ENCODE measurements around the gene BCL2L15. TPM values are rescaled to one million over a fixed set of nuclear protein-coding genes. Genes with fewer than 3 reads are reported as not detected.

BCL2L15 gene
- total and polyA plus RNA-seq, 2 of the 13 experiments (the other 11 are each of a cell fraction or from before 2014, with no cell fraction given): 0.03 to 0.27 TPM

DNA sequence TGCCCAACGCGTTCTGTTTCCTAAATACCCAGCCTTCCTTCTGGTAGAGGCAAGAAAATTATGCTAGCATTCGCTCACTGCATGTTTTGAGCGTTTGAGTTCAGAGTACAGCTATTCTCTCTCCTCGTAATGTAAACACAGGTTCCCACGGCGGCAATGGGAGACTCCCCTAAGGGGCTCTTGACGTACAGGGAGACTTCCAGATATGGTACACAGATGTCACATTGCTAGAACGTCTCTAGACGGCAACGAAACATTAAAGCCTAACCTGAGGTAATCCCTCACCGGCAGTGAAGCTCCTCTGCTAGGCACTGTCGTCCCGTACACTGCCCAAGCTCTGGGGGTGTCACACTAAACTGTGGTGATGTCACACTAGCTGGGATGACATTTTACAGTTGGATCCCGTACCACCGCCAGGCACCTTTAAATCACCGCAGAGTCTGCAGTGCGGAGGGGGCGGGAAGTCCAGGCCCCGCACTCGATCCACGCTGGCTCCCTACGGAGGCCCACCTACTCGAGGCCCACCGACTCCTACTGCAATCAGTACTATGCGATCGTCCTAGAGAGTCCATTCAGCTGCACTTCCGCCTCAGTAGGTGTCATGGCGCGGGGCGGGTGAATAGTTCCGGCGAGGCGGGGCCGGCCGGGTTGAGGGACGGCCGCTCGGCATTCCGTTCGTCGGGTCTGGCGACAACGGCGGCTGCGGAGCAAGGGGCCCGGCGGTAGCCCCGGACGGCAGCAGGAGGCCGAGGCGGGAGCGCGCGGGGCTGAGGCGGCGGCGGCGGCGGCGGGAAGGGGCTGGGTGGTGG, 41.8 kb upstream of the BCL2L15 start, which contains the start of gene HIPK1 (continued):
- TF ChIP-seq, protein P1, sequence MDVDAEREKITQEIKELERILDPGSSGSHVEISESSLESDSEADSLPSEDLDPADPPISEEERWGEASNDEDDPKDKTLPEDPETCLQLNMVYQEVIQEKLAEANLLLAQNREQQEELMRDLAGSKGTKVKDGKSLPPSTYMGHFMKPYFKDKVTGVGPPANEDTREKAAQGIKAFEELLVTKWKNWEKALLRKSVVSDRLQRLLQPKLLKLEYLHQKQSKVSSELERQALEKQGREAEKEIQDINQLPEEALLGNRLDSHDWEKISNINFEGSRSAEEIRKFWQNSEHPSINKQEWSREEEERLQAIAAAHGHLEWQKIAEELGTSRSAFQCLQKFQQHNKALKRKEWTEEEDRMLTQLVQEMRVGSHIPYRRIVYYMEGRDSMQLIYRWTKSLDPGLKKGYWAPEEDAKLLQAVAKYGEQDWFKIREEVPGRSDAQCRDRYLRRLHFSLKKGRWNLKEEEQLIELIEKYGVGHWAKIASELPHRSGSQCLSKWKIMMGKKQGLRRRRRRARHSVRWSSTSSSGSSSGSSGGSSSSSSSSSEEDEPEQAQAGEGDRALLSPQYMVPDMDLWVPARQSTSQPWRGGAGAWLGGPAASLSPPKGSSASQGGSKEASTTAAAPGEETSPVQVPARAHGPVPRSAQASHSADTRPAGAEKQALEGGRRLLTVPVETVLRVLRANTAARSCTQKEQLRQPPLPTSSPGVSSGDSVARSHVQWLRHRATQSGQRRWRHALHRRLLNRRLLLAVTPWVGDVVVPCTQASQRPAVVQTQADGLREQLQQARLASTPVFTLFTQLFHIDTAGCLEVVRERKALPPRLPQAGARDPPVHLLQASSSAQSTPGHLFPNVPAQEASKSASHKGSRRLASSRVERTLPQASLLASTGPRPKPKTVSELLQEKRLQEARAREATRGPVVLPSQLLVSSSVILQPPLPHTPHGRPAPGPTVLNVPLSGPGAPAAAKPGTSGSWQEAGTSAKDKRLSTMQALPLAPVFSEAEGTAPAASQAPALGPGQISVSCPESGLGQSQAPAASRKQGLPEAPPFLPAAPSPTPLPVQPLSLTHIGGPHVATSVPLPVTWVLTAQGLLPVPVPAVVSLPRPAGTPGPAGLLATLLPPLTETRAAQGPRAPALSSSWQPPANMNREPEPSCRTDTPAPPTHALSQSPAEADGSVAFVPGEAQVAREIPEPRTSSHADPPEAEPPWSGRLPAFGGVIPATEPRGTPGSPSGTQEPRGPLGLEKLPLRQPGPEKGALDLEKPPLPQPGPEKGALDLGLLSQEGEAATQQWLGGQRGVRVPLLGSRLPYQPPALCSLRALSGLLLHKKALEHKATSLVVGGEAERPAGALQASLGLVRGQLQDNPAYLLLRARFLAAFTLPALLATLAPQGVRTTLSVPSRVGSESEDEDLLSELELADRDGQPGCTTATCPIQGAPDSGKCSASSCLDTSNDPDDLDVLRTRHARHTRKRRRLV (CRISPR knock-in tag; IDR thresholded peaks at IDR 0.05): no peak
- TF ChIP-seq CREM (IDR thresholded peaks at IDR 0.05): peak; percentile 88
- no peak for TF ChIP-seq CREM (CRISPR knock-in tag; IDR thresholded peaks at IDR 0.05)
- TF ChIP-seq, protein P2, sequence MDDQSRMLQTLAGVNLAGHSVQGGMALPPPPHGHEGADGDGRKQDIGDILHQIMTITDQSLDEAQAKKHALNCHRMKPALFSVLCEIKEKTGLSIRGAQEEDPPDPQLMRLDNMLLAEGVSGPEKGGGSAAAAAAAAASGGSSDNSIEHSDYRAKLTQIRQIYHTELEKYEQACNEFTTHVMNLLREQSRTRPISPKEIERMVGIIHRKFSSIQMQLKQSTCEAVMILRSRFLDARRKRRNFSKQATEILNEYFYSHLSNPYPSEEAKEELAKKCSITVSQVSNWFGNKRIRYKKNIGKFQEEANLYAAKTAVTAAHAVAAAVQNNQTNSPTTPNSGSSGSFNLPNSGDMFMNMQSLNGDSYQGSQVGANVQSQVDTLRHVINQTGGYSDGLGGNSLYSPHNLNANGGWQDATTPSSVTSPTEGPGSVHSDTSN (CRISPR knock-in tag; IDR thresholded peaks at IDR 0.05; ENCODE audit: borderline replicate concordance): no peak
- TF ChIP-seq ZNF276 (CRISPR knock-in tag; IDR thresholded peaks at IDR 0.05; ENCODE audit: low read depth): peak; percentile 57; the same call in 1 of the 2 replicates
- peak; percentile 85 for TF ChIP-seq SP4 (CRISPR knock-in tag; IDR thresholded peaks at IDR 0.05)
- TF ChIP-seq ZNF382 (CRISPR knock-in tag; IDR thresholded peaks at IDR 0.05; ENCODE audit: borderline replicate concordance): no peak
- TF ChIP-seq MXI1 (IDR thresholded peaks at IDR 0.05; ENCODE audit: borderline replicate concordance, low read depth, low read length): peak; percentile 72; the same call in 1 of the 3 replicates
- peak; percentile 48; the same call in 1 of the 2 replicates for TF ChIP-seq TFAP4 (IDR thresholded peaks at IDR 0.05; ENCODE audit: borderline replicate concordance, low read depth)
- peak; percentile 90 for TF ChIP-seq ZMYM4 (CRISPR knock-in tag; IDR thresholded peaks at IDR 0.05)
- TF ChIP-seq, protein P3, sequence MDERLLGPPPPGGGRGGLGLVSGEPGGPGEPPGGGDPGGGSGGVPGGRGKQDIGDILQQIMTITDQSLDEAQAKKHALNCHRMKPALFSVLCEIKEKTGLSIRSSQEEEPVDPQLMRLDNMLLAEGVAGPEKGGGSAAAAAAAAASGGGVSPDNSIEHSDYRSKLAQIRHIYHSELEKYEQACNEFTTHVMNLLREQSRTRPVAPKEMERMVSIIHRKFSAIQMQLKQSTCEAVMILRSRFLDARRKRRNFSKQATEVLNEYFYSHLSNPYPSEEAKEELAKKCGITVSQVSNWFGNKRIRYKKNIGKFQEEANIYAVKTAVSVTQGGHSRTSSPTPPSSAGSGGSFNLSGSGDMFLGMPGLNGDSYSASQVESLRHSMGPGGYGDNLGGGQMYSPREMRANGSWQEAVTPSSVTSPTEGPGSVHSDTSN (CRISPR knock-in tag; IDR thresholded peaks at IDR 0.05): no peak
- TF ChIP-seq NR2F1 (CRISPR knock-in tag; IDR thresholded peaks at IDR 0.05): no peak; a peak in 1 of 4 replicates
- peak; percentile 86 for TF ChIP-seq FOXK2 (IDR thresholded peaks at IDR 0.05)
- 0 out of 2 replicates have a peak, but pooled peaks have one; percentile 48 for TF ChIP-seq MLXIP (CRISPR knock-in tag; IDR thresholded peaks at IDR 0.05; ENCODE audit: borderline replicate concordance)

Data from HepG2 (cell line).